GM12865 (cell line): ENCODE data around the gene SH3RF2.
"Not testable (repeated sequence)": the region's sequence is repeated elsewhere in the genome, so short reads cannot be mapped to it uniquely, and the experiment has no call there.

Source experiments
- DNase-seq: peaks from one replicate; pipeline ENCODE4 v3.0.0; 2010; ENCODE audit warnings: low read depth
- H3K4me3 ChIP-seq: 2 replicates; pipeline ENCODE4 v1.5.1; 2011; ENCODE audit warnings: mild to moderate bottlenecking, low read depth, low read length, control low read depth
- TF ChIP-seq, protein P1 (sequence below): IDR thresholded peaks from 2 replicates; pipeline ENCODE4 v1.5.1; 2011; ENCODE audit warnings: low read length, control low read depth, low read depth, inconsistent platforms; ENCODE audit not compliant: insufficient read depth; ENCODE audit errors: missing control alignments

SH3RF2 gene

DNA sequence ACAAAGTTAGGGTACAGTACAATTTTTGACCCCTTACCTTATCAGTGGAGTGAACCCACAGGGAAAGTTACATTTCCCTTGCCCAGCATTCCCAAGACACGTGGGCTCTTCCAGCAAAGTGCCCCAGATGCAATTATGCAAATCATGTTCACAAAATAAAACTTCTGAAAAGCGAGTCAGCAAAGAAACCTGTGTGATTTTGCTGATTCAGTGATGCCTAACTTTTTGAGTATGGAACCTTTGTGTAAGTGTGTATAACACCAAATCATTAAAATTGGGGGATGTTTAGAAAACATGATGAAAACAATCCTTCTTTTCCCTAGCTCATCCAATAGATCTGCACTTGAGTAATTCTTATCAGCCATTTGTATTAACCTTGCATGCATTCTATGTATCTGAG, 52.6 kb downstream of the SH3RF2 start:
- TF ChIP-seq, protein P1, sequence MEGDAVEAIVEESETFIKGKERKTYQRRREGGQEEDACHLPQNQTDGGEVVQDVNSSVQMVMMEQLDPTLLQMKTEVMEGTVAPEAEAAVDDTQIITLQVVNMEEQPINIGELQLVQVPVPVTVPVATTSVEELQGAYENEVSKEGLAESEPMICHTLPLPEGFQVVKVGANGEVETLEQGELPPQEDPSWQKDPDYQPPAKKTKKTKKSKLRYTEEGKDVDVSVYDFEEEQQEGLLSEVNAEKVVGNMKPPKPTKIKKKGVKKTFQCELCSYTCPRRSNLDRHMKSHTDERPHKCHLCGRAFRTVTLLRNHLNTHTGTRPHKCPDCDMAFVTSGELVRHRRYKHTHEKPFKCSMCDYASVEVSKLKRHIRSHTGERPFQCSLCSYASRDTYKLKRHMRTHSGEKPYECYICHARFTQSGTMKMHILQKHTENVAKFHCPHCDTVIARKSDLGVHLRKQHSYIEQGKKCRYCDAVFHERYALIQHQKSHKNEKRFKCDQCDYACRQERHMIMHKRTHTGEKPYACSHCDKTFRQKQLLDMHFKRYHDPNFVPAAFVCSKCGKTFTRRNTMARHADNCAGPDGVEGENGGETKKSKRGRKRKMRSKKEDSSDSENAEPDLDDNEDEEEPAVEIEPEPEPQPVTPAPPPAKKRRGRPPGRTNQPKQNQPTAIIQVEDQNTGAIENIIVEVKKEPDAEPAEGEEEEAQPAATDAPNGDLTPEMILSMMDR, result no peak
- no peak overlapping the region for H3K4me3 ChIP-seq
- DNase-seq, result no peak

DNA sequence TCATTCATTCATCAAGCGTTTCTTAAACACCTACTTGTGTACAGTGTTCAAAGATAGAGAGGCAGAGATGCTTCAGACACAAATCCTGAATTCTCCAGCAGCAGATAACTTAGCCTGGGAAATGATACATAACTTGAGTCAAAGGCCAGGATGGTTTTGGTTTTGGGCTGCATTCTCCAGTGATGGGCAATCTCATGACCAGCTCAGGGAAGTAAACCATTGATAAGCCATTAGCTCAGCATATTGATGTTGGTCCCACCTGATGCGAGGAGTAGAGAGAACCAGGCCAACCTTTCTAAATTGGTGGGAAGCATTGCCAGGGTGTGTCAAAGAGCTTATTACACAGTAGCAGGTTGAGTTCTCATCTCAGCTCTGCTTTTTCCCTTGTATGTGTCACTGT, 53.0 kb downstream of the SH3RF2 start:
- DNase-seq, result no peak
- H3K4me3 ChIP-seq, result no peak overlapping the region
- TF ChIP-seq, protein P1, result no peak

DNA sequence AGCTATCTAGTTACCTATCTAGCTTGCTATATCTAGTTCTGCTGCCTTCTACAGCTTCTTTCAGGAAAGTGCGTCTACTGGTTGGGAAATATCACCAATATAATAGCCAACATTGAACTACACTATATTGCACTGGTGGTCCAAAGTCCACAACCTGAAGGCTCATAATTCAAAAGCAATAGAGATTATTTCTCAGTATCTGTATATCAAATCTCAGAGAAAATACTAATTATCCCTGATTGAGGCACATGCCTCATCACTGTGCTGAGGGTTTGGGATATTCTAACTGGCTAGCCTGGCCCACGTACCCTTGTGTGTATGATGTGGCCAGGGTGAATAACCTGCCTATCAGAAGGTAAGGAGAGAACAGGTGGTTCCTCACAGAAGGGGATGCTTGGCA, 53.8 kb downstream of the SH3RF2 start:
- no peak for DNase-seq
- H3K4me3 ChIP-seq, result no peak overlapping the region
- TF ChIP-seq, protein P1, result no peak

DNA sequence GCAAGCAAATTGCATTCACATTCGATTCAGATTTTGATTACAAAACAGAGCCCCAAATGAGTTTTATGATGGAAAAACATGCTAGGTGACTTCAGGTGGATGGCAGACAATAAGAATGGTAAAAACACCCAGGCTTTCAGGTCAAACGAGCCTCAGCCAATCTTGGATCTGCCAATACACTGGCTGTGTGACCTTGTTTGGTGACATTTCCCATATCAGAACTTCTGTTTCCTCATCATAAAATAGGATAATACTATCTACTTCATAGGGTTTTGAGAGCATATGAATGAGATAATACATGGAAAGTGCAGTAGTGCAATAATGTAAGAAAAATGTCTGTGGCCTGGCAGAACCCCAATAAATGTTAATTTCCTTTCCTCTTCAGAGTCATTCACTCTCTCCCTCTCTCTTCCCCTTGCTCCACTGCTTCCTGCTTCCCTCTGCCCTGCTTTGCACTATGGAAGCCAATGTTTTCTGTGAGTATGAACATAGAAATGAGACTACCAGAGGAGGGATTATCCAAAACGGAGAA, 54.7 kb downstream of the SH3RF2 start:
- TF ChIP-seq, protein P1, result no peak
- no peak for DNase-seq
- H3K4me3 ChIP-seq, result no peak overlapping the region

DNA sequence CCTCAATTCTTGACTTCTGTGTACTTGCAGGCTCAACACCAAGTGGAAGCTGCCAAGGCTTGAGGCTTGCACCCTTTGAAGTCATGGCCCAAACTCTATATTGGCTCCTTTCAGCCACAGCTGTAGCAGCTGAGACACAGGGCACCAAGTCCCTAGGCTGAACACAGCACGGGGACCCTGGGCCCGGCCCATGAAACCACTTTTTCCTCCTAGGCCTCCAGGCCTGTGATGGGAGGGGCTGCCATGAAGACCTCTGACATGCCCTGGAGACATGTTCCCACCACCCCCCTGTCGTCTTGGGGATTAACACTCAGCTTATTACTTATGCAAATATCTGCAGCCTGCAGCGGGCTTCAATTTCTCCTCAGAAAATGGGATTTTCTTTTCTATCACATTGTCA, 57.2 kb downstream of the SH3RF2 start:
- not testable (repeated sequence) for H3K4me3 ChIP-seq, DNase-seq

DNA sequence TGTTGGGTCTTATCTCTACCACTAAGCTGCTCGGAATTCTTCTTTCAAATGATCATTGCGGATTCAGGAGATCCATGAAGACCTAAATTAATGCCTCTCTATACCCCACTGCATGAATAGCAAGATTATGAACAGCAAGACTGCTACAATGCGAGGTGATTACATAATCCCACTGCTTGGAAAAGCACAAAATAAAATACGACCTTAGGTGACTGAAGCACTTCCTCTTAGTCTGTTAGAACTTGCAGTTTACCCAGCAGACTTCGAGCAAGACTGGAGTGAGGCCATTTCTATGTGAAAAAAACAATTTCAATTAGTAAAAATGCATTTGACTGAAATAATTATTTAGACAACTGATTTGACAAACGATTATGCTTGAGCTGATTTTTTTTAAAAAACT, 59.8 kb downstream of the SH3RF2 start:
- no peak for DNase-seq

DNA sequence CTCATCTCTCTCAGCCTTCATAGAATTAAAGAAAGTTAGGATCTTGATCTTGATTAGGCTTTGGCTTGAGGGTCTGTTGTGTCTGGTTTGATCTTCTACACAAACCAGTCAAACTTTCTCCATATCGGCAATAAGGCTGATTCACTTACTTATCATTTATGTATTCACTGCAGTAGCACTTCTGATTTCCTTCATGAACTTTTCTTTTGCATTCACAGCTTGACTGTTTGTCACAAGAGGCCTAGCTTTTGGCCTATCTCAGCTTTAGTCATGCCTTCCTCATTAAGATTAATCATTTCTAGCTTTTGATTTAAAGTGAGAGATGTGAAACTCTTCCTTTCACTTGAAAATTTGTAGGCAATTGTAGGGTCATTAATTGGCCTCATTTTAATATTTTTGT, 62.8 kb downstream of the SH3RF2 start:
- TF ChIP-seq, protein P1, result no peak
- no peak for DNase-seq
- H3K4me3 ChIP-seq, result no peak overlapping the region

More for the DNA sequence above, 59.8 kb downstream of the SH3RF2 start:
- no peak overlapping the region for H3K4me3 ChIP-seq
- TF ChIP-seq, protein P1, result no peak
